ENCODE results near the gene SH3TC2. TPM values are rescaled to one million over a fixed set of nuclear protein-coding genes. Genes with fewer than 3 reads are reported as not detected.

SH3TC2 gene
- total RNA-seq, 1 experiment from 2014 or later = not detected

DNA sequence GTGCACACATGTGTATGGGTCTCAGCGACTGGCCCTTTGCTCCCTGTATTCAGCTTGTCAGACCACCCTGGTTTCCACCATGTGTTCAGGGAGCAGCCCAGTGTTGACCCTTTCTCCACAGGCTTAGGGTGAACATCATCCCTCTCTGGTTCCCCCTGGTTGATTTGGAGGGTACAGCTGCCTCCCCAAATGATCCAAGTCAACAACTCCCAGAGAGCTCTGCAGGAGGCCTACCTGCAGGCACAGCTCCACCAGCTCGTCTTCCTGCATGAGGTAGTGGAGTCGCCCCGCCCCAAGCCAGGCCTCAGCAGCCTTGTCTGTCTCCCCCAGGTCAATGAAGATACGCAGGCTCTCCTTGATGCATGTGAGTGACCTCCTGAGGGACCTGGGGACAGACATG, 50.5 kb downstream of the SH3TC2 start:
- no peak overlapping the region for H3K4me3 ChIP-seq (ENCODE audit: low read length)
- H3K4me1 ChIP-seq (ENCODE audit: low read length) = no peaks in the 10 kb centered on the region
- H3K27me3 ChIP-seq (ENCODE audit: low read length) = no peaks in the 10 kb centered on the region
- H3K27ac ChIP-seq (ENCODE audit: low read length) = no peak overlapping the region
- H3K79me2 ChIP-seq (ENCODE audit: low read length) = no peaks in the 10 kb centered on the region
- no peaks in the 10 kb centered on the region for H3K9me2 ChIP-seq (replicated peaks; ENCODE audit: insufficient read depth, low read length)
- no peak overlapping the region for H2AFZ ChIP-seq (ENCODE audit: low read length)
- H3K9me3 ChIP-seq (ENCODE audit: low read length) = no peaks in the 10 kb centered on the region
- no peaks in the 10 kb centered on the region for H4K20me1 ChIP-seq (ENCODE audit: insufficient read depth, low read depth, low read length)
- no peak overlapping the region for H3K9ac ChIP-seq (ENCODE audit: low read length)
- DNase-seq = no peak
- H3K36me3 ChIP-seq (ENCODE audit: insufficient read depth, low read length) = no peaks in the 10 kb centered on the region
- no peak overlapping the region for H3K4me2 ChIP-seq (ENCODE audit: low read depth, low read length, poor library complexity, severe bottlenecking)

DNA sequence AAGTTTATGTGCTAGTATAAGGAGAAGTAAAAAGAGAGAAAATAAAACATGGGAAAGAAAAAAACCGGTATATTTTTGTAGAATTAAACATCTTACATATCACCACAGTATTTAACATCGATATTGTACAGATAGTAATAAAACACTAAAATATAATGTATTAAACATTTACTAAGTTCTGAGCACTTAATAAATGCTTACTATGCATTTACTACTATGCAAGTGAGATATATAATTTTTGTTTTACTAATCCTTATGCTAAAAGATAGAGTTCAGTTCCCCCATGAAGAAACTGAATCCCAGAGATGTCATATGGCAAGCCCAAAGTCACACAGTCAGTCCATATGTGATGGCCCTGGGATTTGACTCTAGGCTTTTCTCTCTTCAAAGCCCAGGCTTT, 51.1 kb downstream of the SH3TC2 start:
- no peak for DNase-seq
- no peaks in the 10 kb centered on the region for H4K20me1 ChIP-seq (ENCODE audit: insufficient read depth, low read depth, low read length)
- H3K9ac ChIP-seq (ENCODE audit: low read length) = no peak overlapping the region
- H3K27ac ChIP-seq (ENCODE audit: low read length) = no peak overlapping the region
- H3K4me2 ChIP-seq (ENCODE audit: low read depth, low read length, poor library complexity, severe bottlenecking) = no peak overlapping the region
- H3K9me2 ChIP-seq (replicated peaks; ENCODE audit: insufficient read depth, low read length) = no peaks in the 10 kb centered on the region
- no peaks in the 10 kb centered on the region for H3K36me3 ChIP-seq (ENCODE audit: insufficient read depth, low read length)
- no peak overlapping the region for H3K4me3 ChIP-seq (ENCODE audit: low read length)
- H3K4me1 ChIP-seq (ENCODE audit: low read length) = no peaks in the 10 kb centered on the region
- no peaks in the 10 kb centered on the region for H3K9me3 ChIP-seq (ENCODE audit: low read length)
- H2AFZ ChIP-seq (ENCODE audit: low read length) = no peak overlapping the region
- no peaks in the 10 kb centered on the region for H3K79me2 ChIP-seq (ENCODE audit: low read length)
- no peaks in the 10 kb centered on the region for H3K27me3 ChIP-seq (ENCODE audit: low read length)

DNA sequence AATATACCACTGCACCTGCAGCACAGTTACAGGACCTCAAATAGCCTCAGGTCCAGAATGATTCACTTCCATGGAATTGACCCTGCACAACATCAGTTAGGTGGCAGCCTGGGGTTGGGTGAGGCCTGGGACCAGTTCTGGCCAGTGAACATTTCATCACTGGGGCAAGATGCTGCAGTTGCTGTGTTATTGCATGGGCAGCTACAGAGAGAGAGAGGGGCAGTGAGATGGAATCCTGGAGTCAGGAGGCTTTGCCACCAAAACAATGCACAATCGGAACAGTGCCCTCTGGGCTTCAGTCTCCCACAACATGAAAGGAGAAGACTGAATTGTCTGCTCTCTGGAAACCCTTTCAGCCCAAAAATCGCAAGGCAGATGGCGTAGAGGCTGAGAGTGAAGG, 51.8 kb downstream of the SH3TC2 start:
- H3K9me2 ChIP-seq (replicated peaks; ENCODE audit: insufficient read depth, low read length) = no peaks in the 10 kb centered on the region
- no peak overlapping the region for H3K4me2 ChIP-seq (ENCODE audit: low read depth, low read length, poor library complexity, severe bottlenecking)
- H3K27me3 ChIP-seq (ENCODE audit: low read length) = no peaks in the 10 kb centered on the region
- no peak overlapping the region for H2AFZ ChIP-seq (ENCODE audit: low read length)
- H4K20me1 ChIP-seq (ENCODE audit: insufficient read depth, low read depth, low read length) = no peaks in the 10 kb centered on the region
- H3K4me3 ChIP-seq (ENCODE audit: low read length) = no peak overlapping the region
- no peaks in the 10 kb centered on the region for H3K9me3 ChIP-seq (ENCODE audit: low read length)
- H3K36me3 ChIP-seq (ENCODE audit: insufficient read depth, low read length) = no peaks in the 10 kb centered on the region
- H3K9ac ChIP-seq (ENCODE audit: low read length) = no peak overlapping the region
- no peak overlapping the region for H3K27ac ChIP-seq (ENCODE audit: low read length)
- no peak for DNase-seq
- H3K79me2 ChIP-seq (ENCODE audit: low read length) = no peaks in the 10 kb centered on the region
- H3K4me1 ChIP-seq (ENCODE audit: low read length) = no peaks in the 10 kb centered on the region

DNA sequence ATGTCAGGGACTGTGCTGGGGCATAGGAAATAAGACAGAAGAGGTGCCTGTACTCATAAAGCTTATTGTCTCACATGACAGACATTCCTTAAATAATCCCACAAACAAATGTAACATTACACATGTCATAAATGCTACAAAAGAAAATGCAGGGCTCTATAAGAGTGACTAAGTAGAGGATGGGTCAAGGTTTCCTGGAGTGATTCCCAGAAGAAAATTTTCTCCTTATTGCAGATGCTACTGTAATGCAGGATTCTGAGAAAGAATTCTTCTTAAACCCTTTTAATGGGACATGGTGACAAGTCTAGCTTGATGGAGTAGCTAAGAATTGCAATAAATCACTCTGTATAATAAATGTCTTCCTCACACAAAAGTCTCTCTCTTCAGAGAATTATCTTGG, 55.7 kb downstream of the SH3TC2 start:
- DNase-seq = no peak
- no peak overlapping the region for H3K4me3 ChIP-seq (ENCODE audit: low read length)
- H2AFZ ChIP-seq (ENCODE audit: low read length) = no peak overlapping the region
- no peaks in the 10 kb centered on the region for H4K20me1 ChIP-seq (ENCODE audit: insufficient read depth, low read depth, low read length)
- H3K27ac ChIP-seq (ENCODE audit: low read length) = no peak overlapping the region
- H3K9me3 ChIP-seq (ENCODE audit: low read length) = no peaks in the 10 kb centered on the region
- H3K9me2 ChIP-seq (replicated peaks; ENCODE audit: insufficient read depth, low read length) = no peaks in the 10 kb centered on the region
- H3K36me3 ChIP-seq (ENCODE audit: insufficient read depth, low read length) = no peaks in the 10 kb centered on the region
- H3K9ac ChIP-seq (ENCODE audit: low read length) = no peak overlapping the region
- peaks cover 3% of the 10 kb centered on the region; the same call in 1 of the 2 replicates for H3K4me1 ChIP-seq (ENCODE audit: low read length)
- H3K27me3 ChIP-seq (ENCODE audit: low read length) = no peaks in the 10 kb centered on the region
- H3K4me2 ChIP-seq (ENCODE audit: low read depth, low read length, poor library complexity, severe bottlenecking) = no peak overlapping the region
- no peaks in the 10 kb centered on the region for H3K79me2 ChIP-seq (ENCODE audit: low read length)

DNA sequence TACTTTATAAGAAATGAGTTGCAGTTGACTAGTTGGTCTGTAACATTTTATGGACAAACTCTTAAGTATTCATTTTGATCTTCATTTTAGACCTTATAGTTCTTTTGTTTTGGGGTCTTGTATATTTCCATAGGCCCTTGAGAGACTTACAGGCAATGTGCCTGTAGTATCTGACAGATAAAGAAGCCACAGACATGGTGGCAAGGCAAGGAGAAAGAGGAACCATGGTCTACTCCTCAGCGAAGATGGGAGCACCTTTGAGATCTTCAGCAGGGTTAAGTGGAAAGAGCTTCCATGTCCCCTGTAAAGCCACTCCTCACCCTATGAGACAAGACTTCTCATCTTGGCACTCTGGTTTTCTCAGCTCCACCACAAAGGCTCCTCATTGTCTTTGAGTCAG, 56.4 kb downstream of the SH3TC2 start:
- Histone ChIP-seq H4K20me1 (ENCODE audit: insufficient read depth, low read depth, low read length) (no peaks in the 10 kb centered on the region), H2AFZ (ENCODE audit: low read length) (no peak overlapping the region), H3K27me3 (ENCODE audit: low read length) (no peaks in the 10 kb centered on the region), H3K27ac (ENCODE audit: low read length) (no peak overlapping the region), H3K4me1 (ENCODE audit: low read length) (peaks cover 3% of the 10 kb centered on the region; the same call in 1 of the 2 replicates), H3K4me3 (ENCODE audit: low read length) (no peak overlapping the region), H3K36me3 (ENCODE audit: insufficient read depth, low read length) (no peaks in the 10 kb centered on the region), H3K9ac (ENCODE audit: low read length) (no peak overlapping the region), H3K4me2 (ENCODE audit: low read depth, low read length, poor library complexity, severe bottlenecking) (no peak overlapping the region), H3K9me3 (ENCODE audit: low read length) (no peaks in the 10 kb centered on the region), H3K9me2 (replicated peaks; ENCODE audit: insufficient read depth, low read length) (no peaks in the 10 kb centered on the region), H3K79me2 (ENCODE audit: low read length) (no peaks in the 10 kb centered on the region)
- DNase-seq = no peak

DNA sequence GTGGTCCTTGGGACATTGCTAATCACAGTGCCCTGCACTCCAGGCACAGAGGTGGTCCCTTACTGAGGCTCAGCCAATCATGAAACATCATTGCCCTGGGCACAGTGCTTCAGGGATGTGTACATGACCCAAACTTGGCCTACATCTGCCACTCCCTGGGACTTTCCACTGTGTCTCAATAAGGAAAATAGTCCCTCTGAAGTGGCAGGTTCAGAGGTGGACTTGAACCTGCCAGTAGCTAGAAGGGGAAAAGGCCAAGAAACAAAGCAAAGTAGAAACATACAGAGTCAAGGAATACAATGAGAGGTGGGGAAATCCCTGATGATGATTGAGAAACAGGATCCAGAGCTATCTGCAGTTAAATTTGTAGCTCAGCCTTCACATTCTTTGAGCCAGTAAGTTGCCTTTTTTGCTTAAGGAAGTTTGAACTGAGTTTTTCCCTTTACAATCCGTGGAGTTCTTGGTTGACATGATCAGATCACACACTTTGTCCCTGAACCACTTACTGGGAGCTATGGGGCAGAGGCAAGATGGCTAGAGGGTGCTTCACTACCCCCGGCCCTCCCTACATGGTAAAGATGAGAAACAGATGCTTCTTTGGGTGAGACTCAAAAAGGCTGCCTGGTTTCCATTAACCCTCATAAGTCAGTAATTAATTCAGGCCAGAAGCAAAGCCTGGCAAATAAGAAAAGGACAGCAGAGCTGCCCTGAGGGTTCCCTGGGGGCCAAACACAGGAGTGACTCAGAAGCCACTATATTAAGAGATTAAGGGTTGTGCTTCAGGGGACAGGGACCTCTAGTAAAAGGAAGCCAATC, 57.6 kb downstream of the SH3TC2 start:
- H3K36me3 ChIP-seq (ENCODE audit: insufficient read depth, low read length) = no peaks in the 10 kb centered on the region
- no peaks in the 10 kb centered on the region for H3K9me3 ChIP-seq (ENCODE audit: low read length)
- no peaks in the 10 kb centered on the region for H3K9me2 ChIP-seq (replicated peaks; ENCODE audit: insufficient read depth, low read length)
- no peaks in the 10 kb centered on the region for H3K79me2 ChIP-seq (ENCODE audit: low read length)
- H3K4me2 ChIP-seq (ENCODE audit: low read depth, low read length, poor library complexity, severe bottlenecking) = no peak overlapping the region
- DNase-seq = no peak
- H3K9ac ChIP-seq (ENCODE audit: low read length) = no peak overlapping the region
- H4K20me1 ChIP-seq (ENCODE audit: insufficient read depth, low read depth, low read length) = no peaks in the 10 kb centered on the region
- H3K4me1 ChIP-seq (ENCODE audit: low read length) = peaks cover 3% of the 10 kb centered on the region; the same call in 1 of the 2 replicates
- no peak overlapping the region for H3K4me3 ChIP-seq (ENCODE audit: low read length)
- H2AFZ ChIP-seq (ENCODE audit: low read length) = no peak overlapping the region
- H3K27me3 ChIP-seq (ENCODE audit: low read length) = no peaks in the 10 kb centered on the region
- H3K27ac ChIP-seq (ENCODE audit: low read length) = no peak overlapping the region

DNA sequence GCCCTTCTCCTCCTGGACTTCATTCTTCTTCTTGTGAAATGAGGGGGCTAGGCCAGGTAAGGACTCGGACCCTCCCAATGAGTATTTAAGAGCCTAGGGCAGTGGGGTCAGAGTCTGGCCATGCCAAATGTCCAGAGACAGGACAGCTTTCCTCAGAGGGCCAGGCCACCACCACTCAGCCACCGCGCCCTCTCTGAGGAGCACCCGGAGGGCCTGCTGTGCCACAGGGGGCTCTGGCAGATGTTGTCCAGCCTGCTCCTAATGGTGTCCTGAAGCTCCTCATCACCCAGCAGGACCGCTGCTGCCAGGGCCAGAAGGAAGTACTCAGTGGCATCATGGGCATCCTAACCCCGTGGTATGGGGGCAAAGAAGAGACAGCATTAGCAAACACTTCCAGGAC, 58.3 kb downstream of the SH3TC2 start:
- H3K4me2 ChIP-seq (ENCODE audit: low read depth, low read length, poor library complexity, severe bottlenecking) = no peak overlapping the region
- H3K4me1 ChIP-seq (ENCODE audit: low read length) = peaks cover 3% of the 10 kb centered on the region; the same call in 1 of the 2 replicates
- no peaks in the 10 kb centered on the region for H3K9me3 ChIP-seq (ENCODE audit: low read length)
- no peaks in the 10 kb centered on the region for H3K36me3 ChIP-seq (ENCODE audit: insufficient read depth, low read length)
- H3K27me3 ChIP-seq (ENCODE audit: low read length) = no peaks in the 10 kb centered on the region
- H3K27ac ChIP-seq (ENCODE audit: low read length) = no peak overlapping the region
- no peaks in the 10 kb centered on the region for H3K79me2 ChIP-seq (ENCODE audit: low read length)
- H3K9ac ChIP-seq (ENCODE audit: low read length) = no peak overlapping the region
- DNase-seq = no peak
- no peak overlapping the region for H2AFZ ChIP-seq (ENCODE audit: low read length)
- no peak overlapping the region for H3K4me3 ChIP-seq (ENCODE audit: low read length)
- H4K20me1 ChIP-seq (ENCODE audit: insufficient read depth, low read depth, low read length) = no peaks in the 10 kb centered on the region
- H3K9me2 ChIP-seq (replicated peaks; ENCODE audit: insufficient read depth, low read length) = no peaks in the 10 kb centered on the region

DNA sequence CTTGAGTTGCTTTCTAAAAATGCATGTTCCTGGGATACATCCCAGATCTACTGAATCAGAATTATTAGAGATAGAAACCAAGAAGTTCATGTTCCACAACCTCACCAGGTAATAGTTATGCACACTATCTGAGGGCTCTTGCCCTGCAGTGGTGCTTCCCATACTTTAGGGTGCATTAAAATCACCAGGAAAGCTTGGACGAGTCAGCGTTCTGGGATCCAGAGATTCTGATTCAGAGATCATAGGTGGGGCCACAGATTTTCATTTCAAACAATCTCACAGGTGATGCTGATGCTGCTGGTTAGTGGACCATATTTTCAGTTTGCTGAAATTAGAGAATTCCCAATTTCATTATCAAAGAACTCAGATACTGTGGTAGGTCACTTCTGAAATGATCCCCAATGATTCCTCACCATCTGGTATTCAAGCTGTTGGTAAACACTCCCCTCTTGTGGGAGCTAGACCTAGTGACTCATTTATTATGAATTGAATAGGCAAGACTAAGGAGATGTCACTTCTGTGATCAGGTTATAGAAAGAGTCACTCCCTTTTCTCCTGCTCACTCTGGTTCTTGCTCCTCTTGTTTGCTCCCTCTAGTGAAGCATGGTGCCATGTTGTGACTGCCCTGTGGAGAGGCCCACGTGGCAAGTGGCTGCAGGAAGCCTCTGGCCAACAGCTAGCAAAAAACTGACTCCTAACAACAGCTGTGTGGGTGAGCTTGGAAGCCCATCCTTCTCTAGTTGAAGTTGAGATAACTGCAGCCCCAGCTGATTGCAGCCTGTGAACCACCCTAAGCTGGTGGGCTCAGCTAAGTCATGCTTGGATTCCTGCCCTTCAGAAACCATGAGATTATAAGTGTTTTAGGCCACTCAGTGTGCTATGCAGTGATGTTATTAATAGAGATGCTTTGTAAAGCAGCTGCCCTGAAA, 59.8 kb downstream of the SH3TC2 start:
- H2AFZ ChIP-seq (ENCODE audit: low read length) = no peak overlapping the region
- H3K4me1 ChIP-seq (ENCODE audit: low read length) = peaks cover 3% of the 10 kb centered on the region; the same call in 1 of the 2 replicates
- no peaks in the 10 kb centered on the region for H4K20me1 ChIP-seq (ENCODE audit: insufficient read depth, low read depth, low read length)
- DNase-seq = no peak
- H3K9me2 ChIP-seq (replicated peaks; ENCODE audit: insufficient read depth, low read length) = no peaks in the 10 kb centered on the region
- no peak overlapping the region for H3K4me3 ChIP-seq (ENCODE audit: low read length)
- no peak overlapping the region for H3K4me2 ChIP-seq (ENCODE audit: low read depth, low read length, poor library complexity, severe bottlenecking)
- H3K9me3 ChIP-seq (ENCODE audit: low read length) = no peaks in the 10 kb centered on the region
- no peaks in the 10 kb centered on the region for H3K36me3 ChIP-seq (ENCODE audit: insufficient read depth, low read length)
- no peak overlapping the region for H3K27ac ChIP-seq (ENCODE audit: low read length)
- no peaks in the 10 kb centered on the region for H3K79me2 ChIP-seq (ENCODE audit: low read length)
- H3K9ac ChIP-seq (ENCODE audit: low read length) = no peak overlapping the region
- no peaks in the 10 kb centered on the region for H3K27me3 ChIP-seq (ENCODE audit: low read length)

Measured in Karpas-422 (cell line).